H1 (cell line): Measurements from ENCODE around the gene MAGI2. TPM values are rescaled to one million over a fixed set of nuclear protein-coding genes. Genes with fewer than 3 reads are reported as not detected.

Experiments used
- CHD7 ChIP-seq: fragments of 300-600 bp; sonication (generic); IDR thresholded peaks from 2 replicates; pipeline ENCODE4 v1.7.1; 2012; ENCODE audit warnings: low read length, moderate library complexity, mild to moderate bottlenecking, inconsistent platforms; ENCODE audit not compliant: insufficient replicate concordance
- polyA plus RNA-seq, 7 experiments: library from polyadenylated mRNA; depleted of rRNA in 3 of 7; stranded (reverse) in 5 of 7; unstranded in 2 of 7; fragments of >200 nt in 5 of 7; fragments of 200-250 nt in 2 of 7; gene quantifications; 1 replicate in 5 of 7; 2 replicates in 1 of 7; 4 replicates in 1 of 7; pipeline versions ENCODE4 v1.2.1 to v1.2.3, GENCODE V29; 2011 to 2013; ENCODE audit warnings: missing spikeins in 2 of 7, mixed read lengths in 2 of 7
- total RNA-seq: library from RNA; stranded (reverse); fragmentation: NEBNext Ultra II Directional; extraction: Animal tissue kit (Norgen Biotek cat#: 25700); gene quantifications from 2 replicates; pipeline ENCODE4 v1.2.1, GENCODE V29; 2021

MAGI2 gene
- total and polyA plus RNA-seq, 2 of the 8 experiments (the other 6 are each of a cell fraction or from before 2014, with no cell fraction given), result 6.0 to 27.3 TPM

- no peak for TF ChIP-seq CHD7
Observed at GRCh38 chr7:79142706-79143105, 310.8 kb downstream of the MAGI2 start (continued).
